TTC549 (cell line): Measurements from ENCODE around the gene PXT1.
"Not testable (repeated sequence)": the region's sequence is repeated elsewhere in the genome, so short reads cannot be mapped to it uniquely, and the experiment has no call there.

ENCODE experiments used
- FAIRE-seq: peaks from 2 replicates; lab custom pipeline; 2012; peaks lifted over from hg19 to GRCh38; lab: Jason Lieb, UNC

The PXT1 gene

GRCh38 chr6:36442671-36443470 lies at the start of gene PXT1, which contains the start of gene KCTD20:
Gene PXT1 (minus strand): TSS chr6:36442854. CDS start chr6:36426082, 16,772 bp downstream.
Gene KCTD20 (plus strand): TSS chr6:36443000. CDS start chr6:36470098, 27,098 bp downstream.
- no peak for FAIRE-seq

GRCh38 chr6:36492092-36492491 lies 49.4 kb upstream of the PXT1 start:
- no peak for FAIRE-seq

GRCh38 chr6:36491378-36491965 lies 48.8 kb upstream of the PXT1 start:
- FAIRE-seq = no peak

GRCh38 chr6:36489426-36489825 lies 46.8 kb upstream of the PXT1 start:
- FAIRE-seq = no peak

- FAIRE-seq = no peak
Measured at GRCh38 chr6:36488221-36488620, 45.6 kb upstream of the PXT1 start.

- FAIRE-seq = no peak
Measured at GRCh38 chr6:36487698-36488097, 45.0 kb upstream of the PXT1 start.

GRCh38 chr6:36484736-36485135 lies 42.1 kb upstream of the PXT1 start:
- FAIRE-seq = no peak

- FAIRE-seq = not testable (repeated sequence)
Measured at GRCh38 chr6:36483326-36483725, 40.7 kb upstream of the PXT1 start.

GRCh38 chr6:36479256-36479655 lies 36.6 kb upstream of the PXT1 start:
- no peak for FAIRE-seq

GRCh38 chr6:36478051-36478526 lies 35.4 kb upstream of the PXT1 start:
- no peak for FAIRE-seq

- FAIRE-seq = no peak
Measured at GRCh38 chr6:36469946-36470345, 27.3 kb upstream of the PXT1 start.

- FAIRE-seq = no peak
Measured at GRCh38 chr6:36469148-36469661, 26.6 kb upstream of the PXT1 start.

GRCh38 chr6:36467625-36468024 lies 25.0 kb upstream of the PXT1 start:
- FAIRE-seq = no peak

GRCh38 chr6:36464233-36464632 lies 21.6 kb upstream of the PXT1 start:
- no peak for FAIRE-seq

GRCh38 chr6:36463676-36464075 lies 21.0 kb upstream of the PXT1 start:
- FAIRE-seq = no peak

- no peak for FAIRE-seq
Measured at GRCh38 chr6:36461646-36462045, 19.0 kb upstream of the PXT1 start.

GRCh38 chr6:36460916-36461315 lies 18.3 kb upstream of the PXT1 start:
- peak; percentile 42 for FAIRE-seq

- FAIRE-seq = no peak
Measured at GRCh38 chr6:36459501-36459900, 16.8 kb upstream of the PXT1 start.

GRCh38 chr6:36455486-36456027 lies 12.9 kb upstream of the PXT1 start:
- no peak for FAIRE-seq

GRCh38 chr6:36452897-36453296 lies 10.2 kb upstream of the PXT1 start:
- FAIRE-seq = not testable (repeated sequence)

- FAIRE-seq = not testable (repeated sequence)
Measured at GRCh38 chr6:36449173-36449572, 6.5 kb upstream of the PXT1 start.

GRCh38 chr6:36445621-36446020 lies 3.0 kb upstream of the PXT1 start:
- no peak for FAIRE-seq

GRCh38 chr6:36444470-36444869 lies 1.8 kb upstream of the PXT1 start:
- FAIRE-seq = no peak
